Measurements from ENCODE around the gene HYOU1.

DNA sequence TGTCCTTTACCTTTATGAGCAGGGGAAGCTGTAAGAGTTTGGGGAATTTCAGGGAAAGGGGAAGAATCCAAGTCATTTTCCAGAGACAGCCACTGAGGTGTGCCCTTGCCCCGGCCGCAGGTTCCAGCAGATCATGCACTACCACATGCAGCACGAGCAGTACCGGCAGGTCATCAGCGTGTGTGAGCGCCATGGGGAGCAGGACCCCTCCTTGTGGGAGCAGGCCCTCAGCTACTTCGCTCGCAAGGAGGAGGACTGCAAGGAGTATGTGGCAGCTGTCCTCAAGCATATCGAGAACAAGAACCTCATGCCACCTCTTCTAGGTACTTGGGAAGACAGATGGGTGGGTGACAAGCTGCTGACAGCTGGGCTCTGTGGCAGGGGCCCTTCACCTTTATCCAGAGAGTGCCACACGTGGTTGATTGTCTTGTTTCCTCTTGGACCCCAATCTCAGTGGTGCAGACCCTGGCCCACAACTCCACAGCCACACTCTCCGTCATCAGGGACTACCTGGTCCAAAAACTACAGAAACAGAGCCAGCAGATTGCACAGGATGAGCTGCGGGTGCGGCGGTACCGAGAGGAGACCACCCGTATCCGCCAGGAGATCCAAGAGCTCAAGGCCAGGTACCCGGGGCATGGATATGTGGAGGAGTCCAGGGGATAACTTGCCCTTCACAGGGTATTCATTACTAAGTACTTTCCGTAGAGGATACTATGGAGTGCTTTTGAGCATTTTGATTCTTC lies 21.8 kb upstream of the HYOU1 start:
- no peak for TF ChIP-seq POLR2A (IDR thresholded peaks at IDR 0.05)
- TF ChIP-seq, protein P1, sequence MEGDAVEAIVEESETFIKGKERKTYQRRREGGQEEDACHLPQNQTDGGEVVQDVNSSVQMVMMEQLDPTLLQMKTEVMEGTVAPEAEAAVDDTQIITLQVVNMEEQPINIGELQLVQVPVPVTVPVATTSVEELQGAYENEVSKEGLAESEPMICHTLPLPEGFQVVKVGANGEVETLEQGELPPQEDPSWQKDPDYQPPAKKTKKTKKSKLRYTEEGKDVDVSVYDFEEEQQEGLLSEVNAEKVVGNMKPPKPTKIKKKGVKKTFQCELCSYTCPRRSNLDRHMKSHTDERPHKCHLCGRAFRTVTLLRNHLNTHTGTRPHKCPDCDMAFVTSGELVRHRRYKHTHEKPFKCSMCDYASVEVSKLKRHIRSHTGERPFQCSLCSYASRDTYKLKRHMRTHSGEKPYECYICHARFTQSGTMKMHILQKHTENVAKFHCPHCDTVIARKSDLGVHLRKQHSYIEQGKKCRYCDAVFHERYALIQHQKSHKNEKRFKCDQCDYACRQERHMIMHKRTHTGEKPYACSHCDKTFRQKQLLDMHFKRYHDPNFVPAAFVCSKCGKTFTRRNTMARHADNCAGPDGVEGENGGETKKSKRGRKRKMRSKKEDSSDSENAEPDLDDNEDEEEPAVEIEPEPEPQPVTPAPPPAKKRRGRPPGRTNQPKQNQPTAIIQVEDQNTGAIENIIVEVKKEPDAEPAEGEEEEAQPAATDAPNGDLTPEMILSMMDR (IDR thresholded peaks at IDR 0.05), result no peak

All from uterus (tissue), 2 donors.